ENCODE results near the gene IGFL1. TPM values are rescaled to one million over a fixed set of nuclear protein-coding genes. Genes with fewer than 3 reads are reported as not detected.
"Not testable (repeated sequence)": the region's sequence is repeated elsewhere in the genome, so short reads cannot be mapped to it uniquely, and the experiment has no call there.

IGFL1 gene
- polyA plus RNA-seq, 2 of the 4 experiments (the other 2 are of a cell fraction), result 0.88 to 1.9 TPM

DNA sequence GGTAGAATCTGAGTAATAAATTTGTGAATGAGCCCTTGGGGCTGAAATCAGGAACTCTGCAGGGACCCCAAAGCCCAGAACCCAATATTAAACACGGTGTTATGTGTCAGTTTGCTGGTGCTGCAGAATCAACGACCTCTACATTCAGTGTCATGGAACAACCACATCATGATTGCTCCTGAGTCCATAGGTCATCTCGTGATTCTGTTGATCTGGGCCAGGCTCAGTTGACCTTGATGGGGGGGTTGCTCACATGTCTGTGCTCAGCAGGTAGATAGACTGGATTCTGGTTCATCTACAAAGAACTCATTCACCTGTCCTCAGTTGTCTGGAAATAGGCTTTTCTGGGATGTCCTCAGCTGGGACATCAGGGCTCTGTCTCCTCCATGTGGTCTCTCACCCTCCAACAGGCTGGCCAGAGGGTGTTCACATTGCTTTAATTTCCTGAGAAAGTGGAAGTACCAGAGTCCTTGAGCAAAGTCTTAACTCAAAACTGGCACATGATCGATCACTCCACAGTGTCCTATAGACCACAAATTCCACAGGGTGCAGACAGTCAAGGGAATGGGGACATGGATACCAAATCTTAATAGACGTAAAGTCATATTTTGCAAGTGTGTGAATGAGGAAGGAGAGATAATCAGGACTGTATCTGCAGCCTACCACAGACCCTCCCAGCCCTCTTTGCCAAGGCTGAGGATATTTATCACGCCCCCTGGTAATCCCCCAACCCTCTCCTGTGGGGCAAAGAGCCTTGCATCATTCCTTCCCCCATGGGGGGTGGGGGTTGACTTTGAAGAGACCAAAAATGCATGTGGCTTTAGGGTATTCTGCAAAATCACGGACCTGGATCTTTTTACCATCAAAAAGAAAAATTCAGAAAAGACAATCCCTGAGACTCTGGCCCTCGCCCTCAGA is 39.3 kb upstream of the IGFL1 start:
- no peak overlapping the region for H3K4me3 ChIP-seq
- DNase-seq (ENCODE audit: low read depth in 1 of 2, low spot score in 1 of 2), result no peak
- no peaks in the 10 kb centered on the region for H3K9me3 ChIP-seq
- 62% methylated on average over 8 of the region's 8 CpGs for WGBS (ENCODE audit: missing lambda C conversion rate)
- H3K4me2 ChIP-seq, result no peak overlapping the region
- TF ChIP-seq EP300 (IDR thresholded peaks at IDR 0.05) (0 out of 5 replicates have a peak, but pooled peaks of 1 of the 2 experiments have one; percentile 4), KDM5A (IDR thresholded peaks at IDR 0.05) (no peak), MYC (IDR thresholded peaks at IDR 0.05; ENCODE audit: borderline replicate concordance, low read length) (no peak)
- TF ChIP-seq, protein P1, sequence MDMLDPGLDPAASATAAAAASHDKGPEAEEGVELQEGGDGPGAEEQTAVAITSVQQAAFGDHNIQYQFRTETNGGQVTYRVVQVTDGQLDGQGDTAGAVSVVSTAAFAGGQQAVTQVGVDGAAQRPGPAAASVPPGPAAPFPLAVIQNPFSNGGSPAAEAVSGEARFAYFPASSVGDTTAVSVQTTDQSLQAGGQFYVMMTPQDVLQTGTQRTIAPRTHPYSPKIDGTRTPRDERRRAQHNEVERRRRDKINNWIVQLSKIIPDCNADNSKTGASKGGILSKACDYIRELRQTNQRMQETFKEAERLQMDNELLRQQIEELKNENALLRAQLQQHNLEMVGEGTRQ (IDR thresholded peaks at IDR 0.05), result no peak
- TF ChIP-seq, protein P2, sequence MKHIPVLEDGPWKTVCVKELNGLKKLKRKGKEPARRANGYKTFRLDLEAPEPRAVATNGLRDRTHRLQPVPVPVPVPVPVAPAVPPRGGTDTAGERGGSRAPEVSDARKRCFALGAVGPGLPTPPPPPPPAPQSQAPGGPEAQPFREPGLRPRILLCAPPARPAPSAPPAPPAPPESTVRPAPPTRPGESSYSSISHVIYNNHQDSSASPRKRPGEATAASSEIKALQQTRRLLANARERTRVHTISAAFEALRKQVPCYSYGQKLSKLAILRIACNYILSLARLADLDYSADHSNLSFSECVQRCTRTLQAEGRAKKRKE (CRISPR knock-in tag; IDR thresholded peaks at IDR 0.05; ENCODE audit: low read depth), result no peak
- H3K4me1 ChIP-seq, result peaks cover 71% of the 10 kb centered on the region
- peak; percentile 13 for FAIRE-seq
- ATAC-seq, result 0 out of 6 replicates have a peak, but pooled peaks of 1 of the 2 experiments have one; percentile 0
- peak overlapping the region; percentile 60 to 64; a peak in 5 of 6 replicates for H3K27ac ChIP-seq
- CTCF ChIA-PET, result interaction anchor here (0.6 to 14.6 kb wide), 50 partner anchors 10 to 324 kb away, joined by 3 to 390 read pairs (median 5); partner anchors contain the start of genes IGFL2 and IGFL3
- POLR2A ChIA-PET, result interaction anchor here (1.0 kb wide), 1 partner anchor 107 kb away, joined by 3 read pairs; no protein-coding TSS in a partner anchor

DNA sequence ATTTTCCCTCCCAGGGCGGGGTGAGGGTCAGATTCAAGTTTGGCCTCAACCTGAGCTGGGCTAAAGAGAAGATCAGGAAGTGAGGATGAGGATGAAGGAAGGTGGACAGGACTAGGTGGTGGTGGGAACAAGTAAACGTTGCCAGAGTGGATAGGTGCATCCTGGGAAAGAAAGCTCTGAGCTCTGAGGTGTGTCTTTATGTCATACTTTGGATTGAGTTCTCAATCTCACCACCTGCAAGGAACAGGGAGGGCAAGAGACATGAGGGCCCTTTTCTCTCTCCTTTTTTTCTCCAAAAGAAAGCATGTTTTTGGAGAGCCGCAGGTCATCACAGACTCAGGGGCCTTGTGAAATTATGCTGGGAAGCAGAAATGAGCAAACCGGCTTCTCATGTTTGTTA is 38.2 kb upstream of the IGFL1 start:
- Histone ChIP-seq H3K4me3 (no peak overlapping the region), H3K27ac (peak overlapping the region; percentile 60 to 64), H3K4me1 (peaks cover 79% of the 10 kb centered on the region), H3K4me2 (peak overlapping the region; percentile 74; the same call in 1 of the 3 replicates), H3K9me3 (no peaks in the 10 kb centered on the region)
- ChIA-PET POLR2A (no interaction called here), CTCF (interaction anchor here (0.6 to 14.6 kb wide), 14 partner anchors 9 to 422 kb away, joined by 3 to 390 read pairs (median 4); partner anchors contain the start of genes IGFL3 and SIX5)
- TF ChIP-seq, protein P3, sequence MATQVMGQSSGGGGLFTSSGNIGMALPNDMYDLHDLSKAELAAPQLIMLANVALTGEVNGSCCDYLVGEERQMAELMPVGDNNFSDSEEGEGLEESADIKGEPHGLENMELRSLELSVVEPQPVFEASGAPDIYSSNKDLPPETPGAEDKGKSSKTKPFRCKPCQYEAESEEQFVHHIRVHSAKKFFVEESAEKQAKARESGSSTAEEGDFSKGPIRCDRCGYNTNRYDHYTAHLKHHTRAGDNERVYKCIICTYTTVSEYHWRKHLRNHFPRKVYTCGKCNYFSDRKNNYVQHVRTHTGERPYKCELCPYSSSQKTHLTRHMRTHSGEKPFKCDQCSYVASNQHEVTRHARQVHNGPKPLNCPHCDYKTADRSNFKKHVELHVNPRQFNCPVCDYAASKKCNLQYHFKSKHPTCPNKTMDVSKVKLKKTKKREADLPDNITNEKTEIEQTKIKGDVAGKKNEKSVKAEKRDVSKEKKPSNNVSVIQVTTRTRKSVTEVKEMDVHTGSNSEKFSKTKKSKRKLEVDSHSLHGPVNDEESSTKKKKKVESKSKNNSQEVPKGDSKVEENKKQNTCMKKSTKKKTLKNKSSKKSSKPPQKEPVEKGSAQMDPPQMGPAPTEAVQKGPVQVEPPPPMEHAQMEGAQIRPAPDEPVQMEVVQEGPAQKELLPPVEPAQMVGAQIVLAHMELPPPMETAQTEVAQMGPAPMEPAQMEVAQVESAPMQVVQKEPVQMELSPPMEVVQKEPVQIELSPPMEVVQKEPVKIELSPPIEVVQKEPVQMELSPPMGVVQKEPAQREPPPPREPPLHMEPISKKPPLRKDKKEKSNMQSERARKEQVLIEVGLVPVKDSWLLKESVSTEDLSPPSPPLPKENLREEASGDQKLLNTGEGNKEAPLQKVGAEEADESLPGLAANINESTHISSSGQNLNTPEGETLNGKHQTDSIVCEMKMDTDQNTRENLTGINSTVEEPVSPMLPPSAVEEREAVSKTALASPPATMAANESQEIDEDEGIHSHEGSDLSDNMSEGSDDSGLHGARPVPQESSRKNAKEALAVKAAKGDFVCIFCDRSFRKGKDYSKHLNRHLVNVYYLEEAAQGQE (IDR thresholded peaks at IDR 0.05), result no peak
- TF ChIP-seq EHF (CRISPR knock-in tag; IDR thresholded peaks at IDR 0.05), result peak; percentile 51; the same call in 1 of the 2 replicates
- no peak for ATAC-seq
- no peak for FAIRE-seq
- 75% methylated on average over 4 of the region's 4 CpGs for whole genome bisulfite sequencing (ENCODE audit: missing lambda C conversion rate)
- no peak for DNase-seq (ENCODE audit: low read depth in 1 of 2, low spot score in 1 of 2)

DNA sequence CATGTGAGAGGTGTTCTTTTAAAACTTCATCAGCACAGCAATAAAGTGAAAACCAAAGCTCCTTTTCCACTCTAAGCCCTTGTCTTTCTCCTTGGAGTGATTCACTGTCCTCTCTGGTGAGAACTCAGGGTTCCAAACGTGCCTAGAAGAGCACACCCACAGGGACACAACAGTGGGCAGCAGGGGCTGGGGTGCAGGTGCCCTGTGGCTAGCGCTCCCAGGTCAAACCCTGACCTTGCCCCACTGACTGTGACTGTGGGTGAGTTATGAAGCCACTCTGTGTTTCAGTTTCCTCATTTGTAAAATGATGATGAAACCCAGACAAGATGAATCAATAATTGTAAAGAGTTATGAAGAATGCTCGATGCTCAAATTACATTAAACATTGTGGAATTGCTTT is 37.6 kb upstream of the IGFL1 start:
- ChIA-PET CTCF (interaction anchor here (0.6 to 14.6 kb wide), 12 partner anchors 9 to 422 kb away, joined by 3 to 390 read pairs (median 4); partner anchors contain the start of gene SIX5), POLR2A (no interaction called here)
- H3K4me3 ChIP-seq, result no peak overlapping the region

DNA sequence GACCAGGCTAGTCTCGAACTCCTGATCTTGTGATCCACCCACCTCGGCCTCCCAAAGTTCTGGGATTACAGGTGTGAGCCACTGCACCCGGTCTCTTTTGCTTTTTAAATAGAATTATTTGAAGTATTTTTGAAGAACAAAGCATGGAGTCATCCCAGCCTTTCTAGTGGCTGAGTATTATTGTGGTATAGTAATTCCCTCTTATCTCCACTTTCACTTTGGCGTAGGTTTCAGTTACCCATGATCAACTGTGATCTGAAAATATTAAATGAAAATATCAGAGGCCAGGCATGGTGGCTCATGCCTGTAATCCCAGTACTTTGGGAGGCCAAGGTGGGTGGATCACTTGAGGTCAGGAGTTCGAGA is 36.9 kb upstream of the IGFL1 start:
- Histone ChIP-seq H3K4me2 (peak overlapping the region; percentile 74), H3K4me1 (peaks cover 92% of the 10 kb centered on the region), H3K27ac (peak overlapping the region; percentile 64 to 83)
- ATAC-seq; DNase-seq (ENCODE audit: low read depth in 1 of 2, low spot score in 1 of 2); H3K9me3 ChIP-seq; H3K4me3 ChIP-seq; FAIRE-seq: not testable (repeated sequence)
- TF ChIP-seq ZC3H11A (IDR thresholded peaks at IDR 0.05), result peak; percentile 2; the same call in 1 of the 2 replicates
- 75% methylated on average over 5 of the region's 5 CpGs for WGBS (ENCODE audit: missing lambda C conversion rate)
- POLR2A ChIA-PET, result interaction anchor here (1.6 kb wide), 1 partner anchor 11 kb away, joined by 4 read pairs; no protein-coding TSS in a partner anchor
- CTCF ChIA-PET, result interaction anchor here (0.6 to 14.6 kb wide), 8 partner anchors 15 to 583 kb away, joined by 3 to 390 read pairs (median 37); no protein-coding TSS in a partner anchor

More for the DNA sequence above, 37.6 kb upstream of the IGFL1 start:
- peak overlapping the region; percentile 74; the same call in 2 of the 3 replicates for H3K4me2 ChIP-seq
- FAIRE-seq (peak; percentile 36), ATAC-seq (no peak), DNase-seq (ENCODE audit: low read depth in 1 of 2, low spot score in 1 of 2) (no peak)
- H3K27ac ChIP-seq, result peak overlapping the region; percentile 64 to 83
- TF ChIP-seq ZSCAN20 (CRISPR knock-in tag; IDR thresholded peaks at IDR 0.05), result no peak
- peak in 1 of 2 experiments; percentile 39; a peak in 1 of 4 replicates for TF ChIP-seq CEBPB (IDR thresholded peaks at IDR 0.05)
- WGBS (ENCODE audit: missing lambda C conversion rate), result 49% methylated on average over 3 of the region's 3 CpGs
- H3K4me1 ChIP-seq, result peaks cover 85% of the 10 kb centered on the region
- H3K9me3 ChIP-seq, result no peaks in the 10 kb centered on the region

Data from A549 (cell line).